ENCODE measurements around the gene KCNAB2. TPM values are rescaled to one million over a fixed set of nuclear protein-coding genes. Genes with fewer than 3 reads are reported as not detected.

KCNAB2 gene
- total RNA-seq, 1 experiment from 2014 or later, result 28.5 TPM

DNA sequence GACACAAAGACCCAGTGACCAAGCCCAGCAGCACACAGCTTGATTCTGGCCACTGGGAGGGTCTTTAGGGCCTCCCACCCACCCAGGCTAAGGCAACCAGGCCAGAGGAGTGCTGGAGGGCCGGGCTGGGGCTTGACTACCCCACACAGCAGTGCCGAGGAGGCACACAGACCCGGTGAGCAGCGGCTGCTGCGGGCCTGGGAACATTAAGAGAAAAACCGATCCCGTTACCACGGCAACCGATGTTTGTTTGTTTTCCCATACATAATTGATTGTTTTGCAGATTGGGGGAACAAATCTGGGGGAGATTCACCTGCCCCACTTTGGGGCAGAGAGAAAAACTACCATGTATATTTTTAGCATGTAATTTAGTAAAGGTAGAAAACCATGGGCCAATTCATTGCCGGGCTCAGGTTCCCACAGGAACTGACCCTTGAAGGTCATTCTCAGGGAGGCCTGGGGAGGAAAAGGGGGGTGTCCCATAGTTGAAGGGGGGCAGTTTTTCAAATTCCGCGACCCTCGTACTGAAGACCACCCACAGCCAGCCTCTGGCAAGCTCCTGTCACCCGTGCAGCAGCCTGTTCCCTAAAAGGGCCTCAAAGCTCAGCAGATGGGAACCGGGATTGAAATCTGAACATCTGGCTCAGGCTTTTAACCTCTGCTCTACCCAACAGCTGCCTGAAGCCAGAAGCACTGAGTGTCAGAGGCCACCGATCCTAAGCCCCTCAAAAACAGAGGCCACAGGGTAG is 99.1 kb downstream of the KCNAB2 start:
- no peaks in the 10 kb centered on the region for H3K9me2 ChIP-seq (replicated peaks; ENCODE audit: low read length)
- no peaks in the 10 kb centered on the region for H3F3A ChIP-seq (ENCODE audit: low read length, unreplicated experiment)
- H3K9ac ChIP-seq (ENCODE audit: low read length), result no peak overlapping the region
- no peaks in the 10 kb centered on the region for H3K27me3 ChIP-seq (ENCODE audit: low read length)
- no peak overlapping the region for H2AFZ ChIP-seq (ENCODE audit: low read length)
- H3K9me3 ChIP-seq (ENCODE audit: low read length), result no peaks in the 10 kb centered on the region
- intact Hi-C loops (cut with micrococcal nuclease), result no loop called here
- POLR2A ChIA-PET (ENCODE audit: unreplicated experiment), result no interaction called here
- CTCF ChIA-PET, result interaction anchor here (1.1 kb wide), 1 partner anchor 36 kb away, joined by 3 read pairs; no protein-coding TSS in a partner anchor
- H3K4me3 ChIP-seq (ENCODE audit: low read length), result no peak overlapping the region
- H3K4me2 ChIP-seq (ENCODE audit: low read length), result no peak overlapping the region
- no peaks in the 10 kb centered on the region for H3K79me2 ChIP-seq (ENCODE audit: low read length)
- BruUV-seq (replicated peaks), result no TSS peak
- DNase-seq (no peak), ATAC-seq (no peak)
- peaks cover 22% of the 10 kb centered on the region for H3K4me1 ChIP-seq (ENCODE audit: insufficient read depth, low read length)
- no peak for TF ChIP-seq EZH2 (IDR thresholded peaks at IDR 0.05; ENCODE audit: low read length, unreplicated experiment)
- TF ChIP-seq CTCF (conservative IDR thresholded peaks at IDR 0.05; ENCODE audit: low read depth, low read length), result no peak
- TF ChIP-seq EZH2phosphoT487 (IDR thresholded peaks at IDR 0.05; ENCODE audit: borderline replicate concordance, low read length), result no peak
- no peak overlapping the region for H3K27ac ChIP-seq (ENCODE audit: low read length)
- H3K36me3 ChIP-seq (ENCODE audit: low read depth, low read length), result no peaks in the 10 kb centered on the region
- no peaks in the 10 kb centered on the region for H4K20me1 ChIP-seq (ENCODE audit: low read length)

DNA sequence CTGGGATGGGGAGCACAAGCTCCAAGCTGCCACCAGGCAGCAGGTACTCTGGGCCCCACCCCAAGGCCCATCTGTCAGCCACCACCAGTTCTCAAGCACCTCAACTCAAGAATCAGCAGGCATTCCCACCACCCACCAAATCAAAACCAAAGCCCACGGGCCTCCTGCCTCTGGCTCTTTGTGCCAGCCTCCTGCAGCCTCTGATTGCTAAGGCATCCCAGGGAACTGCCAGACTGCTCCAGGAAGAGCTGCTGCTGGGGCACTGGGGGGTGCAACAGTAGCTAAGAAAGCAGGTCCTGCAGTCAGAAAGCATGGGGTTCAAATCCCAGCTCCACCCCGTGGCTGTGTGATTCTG is 99.7 kb downstream of the KCNAB2 start:
- Histone ChIP-seq H2AFZ (ENCODE audit: low read length) (no peak overlapping the region), H3K27me3 (ENCODE audit: low read length) (no peaks in the 10 kb centered on the region), H3K4me1 (ENCODE audit: insufficient read depth, low read length) (peaks cover 22% of the 10 kb centered on the region), H3K79me2 (ENCODE audit: low read length) (no peaks in the 10 kb centered on the region), H4K20me1 (ENCODE audit: low read length) (no peaks in the 10 kb centered on the region), H3K9me3 (ENCODE audit: low read length) (no peaks in the 10 kb centered on the region), H3K27ac (ENCODE audit: low read length) (no peak overlapping the region), H3K4me3 (ENCODE audit: low read length) (no peak overlapping the region), H3K9me2 (replicated peaks; ENCODE audit: low read length) (no peaks in the 10 kb centered on the region), H3K9ac (ENCODE audit: low read length) (no peak overlapping the region), H3K36me3 (ENCODE audit: low read depth, low read length) (no peaks in the 10 kb centered on the region), H3F3A (ENCODE audit: low read length, unreplicated experiment) (no peaks in the 10 kb centered on the region), H3K4me2 (ENCODE audit: low read length) (no peak overlapping the region)
- ATAC-seq (no peak), DNase-seq (no peak)
- ChIA-PET CTCF (interaction anchor here (1.1 kb wide), 1 partner anchor 36 kb away, joined by 3 read pairs; no protein-coding TSS in a partner anchor), POLR2A (ENCODE audit: unreplicated experiment) (no interaction called here)
- BruUV-seq (replicated peaks), result no TSS peak
- TF ChIP-seq CTCF (conservative IDR thresholded peaks at IDR 0.05; ENCODE audit: low read depth, low read length) (no peak), EZH2phosphoT487 (IDR thresholded peaks at IDR 0.05; ENCODE audit: borderline replicate concordance, low read length) (no peak), EZH2 (IDR thresholded peaks at IDR 0.05; ENCODE audit: low read length, unreplicated experiment) (no peak)
- intact Hi-C loops (cut with micrococcal nuclease), result no loop called here

DNA sequence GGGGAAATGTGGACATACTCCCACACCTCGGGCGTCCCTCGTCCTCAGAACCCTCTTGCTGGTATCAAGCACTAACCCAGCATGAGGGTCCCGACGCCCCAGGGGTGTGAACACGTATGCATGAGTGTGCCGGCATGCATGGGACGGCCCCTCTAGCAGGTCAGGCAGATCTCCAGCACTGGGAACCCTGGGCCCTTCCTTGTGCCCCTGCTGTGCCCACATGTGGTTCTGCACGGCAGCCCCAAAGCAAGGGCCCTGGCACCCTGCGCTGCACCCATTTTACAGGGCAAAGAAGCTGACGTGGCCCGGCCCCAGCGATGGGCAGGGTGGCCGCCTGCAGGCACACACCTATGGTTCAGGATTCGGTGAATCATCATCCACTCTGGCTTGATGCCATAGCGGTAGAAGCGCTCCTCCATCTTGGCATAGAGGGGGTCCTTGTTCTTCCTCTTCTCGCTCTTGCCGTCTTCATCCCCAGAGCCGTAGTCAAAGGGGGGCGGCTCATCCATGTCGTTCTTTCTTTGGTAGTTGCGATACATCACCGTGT is 100.2 kb downstream of the KCNAB2 start:
- Histone ChIP-seq H3K4me1 (ENCODE audit: insufficient read depth, low read length) (peaks cover 22% of the 10 kb centered on the region), H4K20me1 (ENCODE audit: low read length) (no peaks in the 10 kb centered on the region), H3K36me3 (ENCODE audit: low read depth, low read length) (no peaks in the 10 kb centered on the region), H3K4me2 (ENCODE audit: low read length) (0 out of 2 replicates have a peak overlapping the region, but pooled peaks have one; percentile 12), H3K9ac (ENCODE audit: low read length) (no peak overlapping the region), H3K79me2 (ENCODE audit: low read length) (no peaks in the 10 kb centered on the region), H2AFZ (ENCODE audit: low read length) (no peak overlapping the region), H3F3A (ENCODE audit: low read length, unreplicated experiment) (no peaks in the 10 kb centered on the region), H3K27ac (ENCODE audit: low read length) (no peak overlapping the region), H3K9me3 (ENCODE audit: low read length) (no peaks in the 10 kb centered on the region), H3K4me3 (ENCODE audit: low read length) (no peak overlapping the region), H3K9me2 (replicated peaks; ENCODE audit: low read length) (no peaks in the 10 kb centered on the region), H3K27me3 (ENCODE audit: low read length) (no peaks in the 10 kb centered on the region)
- CTCF ChIA-PET, result interaction anchor here (1.1 kb wide), 1 partner anchor 37 kb away, joined by 3 read pairs; no protein-coding TSS in a partner anchor
- TF ChIP-seq EZH2 (IDR thresholded peaks at IDR 0.05; ENCODE audit: low read length, unreplicated experiment) (no peak), CTCF (conservative IDR thresholded peaks at IDR 0.05; ENCODE audit: low read depth, low read length) (no peak), EZH2phosphoT487 (IDR thresholded peaks at IDR 0.05; ENCODE audit: borderline replicate concordance, low read length) (no peak)
- peak; percentile 75 for DNase-seq
- ATAC-seq, result peak; percentile 27; the same call in 1 of the 2 replicates
- POLR2A ChIA-PET (ENCODE audit: unreplicated experiment), result interaction anchor here (0.5 kb wide), 1 partner anchor 61 kb away, joined by 6 read pairs; no protein-coding TSS in a partner anchor
- intact Hi-C loops (cut with micrococcal nuclease), result no loop called here
- no TSS peak for BruUV-seq (replicated peaks)
